ENCODE data around the gene MCOLN1. TPM values are rescaled to one million over a fixed set of nuclear protein-coding genes. Genes with fewer than 3 reads are reported as not detected.

MCOLN1 gene
- total RNA-seq, 1 experiment from 2014 or later = 10.8 TPM

DNA sequence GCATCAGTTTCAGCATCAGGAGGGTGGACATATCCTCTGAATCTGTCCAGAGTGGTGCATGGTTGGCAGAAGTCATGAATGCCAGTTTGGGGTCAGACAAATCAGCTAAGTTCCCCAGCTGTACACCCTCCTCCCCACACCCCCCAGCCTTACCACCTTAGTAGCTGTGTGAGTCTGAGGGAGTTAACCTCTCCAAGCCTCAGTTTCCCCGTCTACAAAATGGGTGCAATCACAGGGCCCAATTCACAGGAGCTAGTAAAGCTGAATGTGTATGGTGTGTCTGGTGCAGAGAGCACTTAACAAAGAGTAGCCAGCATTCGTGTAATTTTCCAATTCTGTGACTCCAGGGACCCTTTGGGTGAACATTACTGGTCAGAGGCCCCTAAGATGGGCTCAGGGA lies 19.9 kb upstream of the MCOLN1 start:
- TF ChIP-seq, protein P1, sequence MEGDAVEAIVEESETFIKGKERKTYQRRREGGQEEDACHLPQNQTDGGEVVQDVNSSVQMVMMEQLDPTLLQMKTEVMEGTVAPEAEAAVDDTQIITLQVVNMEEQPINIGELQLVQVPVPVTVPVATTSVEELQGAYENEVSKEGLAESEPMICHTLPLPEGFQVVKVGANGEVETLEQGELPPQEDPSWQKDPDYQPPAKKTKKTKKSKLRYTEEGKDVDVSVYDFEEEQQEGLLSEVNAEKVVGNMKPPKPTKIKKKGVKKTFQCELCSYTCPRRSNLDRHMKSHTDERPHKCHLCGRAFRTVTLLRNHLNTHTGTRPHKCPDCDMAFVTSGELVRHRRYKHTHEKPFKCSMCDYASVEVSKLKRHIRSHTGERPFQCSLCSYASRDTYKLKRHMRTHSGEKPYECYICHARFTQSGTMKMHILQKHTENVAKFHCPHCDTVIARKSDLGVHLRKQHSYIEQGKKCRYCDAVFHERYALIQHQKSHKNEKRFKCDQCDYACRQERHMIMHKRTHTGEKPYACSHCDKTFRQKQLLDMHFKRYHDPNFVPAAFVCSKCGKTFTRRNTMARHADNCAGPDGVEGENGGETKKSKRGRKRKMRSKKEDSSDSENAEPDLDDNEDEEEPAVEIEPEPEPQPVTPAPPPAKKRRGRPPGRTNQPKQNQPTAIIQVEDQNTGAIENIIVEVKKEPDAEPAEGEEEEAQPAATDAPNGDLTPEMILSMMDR (IDR thresholded peaks at IDR 0.05; ENCODE audit: unreplicated experiment) = no peak
- Mint-ChIP-seq H3K4me1 (ENCODE audit: insufficient read depth, unreplicated experiment) (peaks cover 9% of the 10 kb centered on the region), H3K27me3 (ENCODE audit: insufficient read depth, unreplicated experiment) (peaks cover 21% of the 10 kb centered on the region), H3K27ac (ENCODE audit: low read depth, unreplicated experiment) (no peak overlapping the region), H3K36me3 (ENCODE audit: insufficient read depth, unreplicated experiment) (peaks cover 5% of the 10 kb centered on the region), H3K4me3 (ENCODE audit: unreplicated experiment) (no peak overlapping the region), H3K9me3 (ENCODE audit: unreplicated experiment) (no peaks in the 10 kb centered on the region)
- DNase-seq (ENCODE audit: unreplicated experiment) = no peak
- BruUV-seq (replicated peaks) = no TSS peak
- intact Hi-C loops (cut with micrococcal nuclease) = loop anchor here (10.0 kb wide), 1 partner anchor 108 kb away; no protein-coding TSS in a partner anchor
- ChIA-PET CTCF (interaction anchor here (0.6 kb wide), 1 partner anchor 179 kb away, joined by 3 read pairs; no protein-coding TSS in a partner anchor), POLR2A (no interaction called here)

DNA sequence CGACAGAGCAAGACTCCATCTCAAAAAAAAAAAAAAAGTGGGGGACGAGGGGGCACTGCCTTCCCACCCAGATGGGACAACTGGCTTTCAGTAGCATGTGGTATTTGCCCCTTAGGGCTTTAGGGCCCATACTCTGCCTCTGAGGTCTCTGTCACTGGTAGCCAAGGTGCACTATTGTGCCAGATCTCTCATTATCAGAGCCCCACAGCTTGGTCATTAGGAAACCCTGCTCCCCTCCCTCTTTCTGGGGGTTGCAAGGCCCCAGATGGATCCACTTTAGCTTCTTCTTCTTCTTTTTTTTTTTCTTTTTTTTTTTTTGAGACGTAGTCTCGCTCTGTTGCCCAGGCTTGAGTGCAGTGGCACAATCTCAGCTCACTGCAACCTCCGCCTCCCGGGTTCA lies 17.7 kb upstream of the MCOLN1 start:
- TF ChIP-seq, protein P1 (IDR thresholded peaks at IDR 0.05; ENCODE audit: unreplicated experiment) = no peak
- peaks cover 5% of the 10 kb centered on the region for H3K27me3 Mint-ChIP-seq (ENCODE audit: insufficient read depth, unreplicated experiment)
- POLR2A ChIA-PET = interaction anchor here (0.6 kb wide), 2 partner anchors 31 to 89 kb away, joined by 3 read pairs; no protein-coding TSS in a partner anchor
- H3K4me3 Mint-ChIP-seq (ENCODE audit: unreplicated experiment) = no peak overlapping the region
- no peak overlapping the region for H3K27ac Mint-ChIP-seq (ENCODE audit: low read depth, unreplicated experiment)
- BruUV-seq (replicated peaks) = no TSS peak
- peaks cover 16% of the 10 kb centered on the region for H3K4me1 Mint-ChIP-seq (ENCODE audit: insufficient read depth, unreplicated experiment)
- H3K9me3 Mint-ChIP-seq (ENCODE audit: unreplicated experiment) = no peaks in the 10 kb centered on the region
- H3K36me3 Mint-ChIP-seq (ENCODE audit: insufficient read depth, unreplicated experiment) = peaks cover 5% of the 10 kb centered on the region
- DNase-seq (ENCODE audit: unreplicated experiment) = no peak
- intact Hi-C loops (cut with micrococcal nuclease) = loop anchor here (10.0 kb wide), 1 partner anchor 110 kb away; no protein-coding TSS in a partner anchor
- CTCF ChIA-PET = no interaction called here

DNA sequence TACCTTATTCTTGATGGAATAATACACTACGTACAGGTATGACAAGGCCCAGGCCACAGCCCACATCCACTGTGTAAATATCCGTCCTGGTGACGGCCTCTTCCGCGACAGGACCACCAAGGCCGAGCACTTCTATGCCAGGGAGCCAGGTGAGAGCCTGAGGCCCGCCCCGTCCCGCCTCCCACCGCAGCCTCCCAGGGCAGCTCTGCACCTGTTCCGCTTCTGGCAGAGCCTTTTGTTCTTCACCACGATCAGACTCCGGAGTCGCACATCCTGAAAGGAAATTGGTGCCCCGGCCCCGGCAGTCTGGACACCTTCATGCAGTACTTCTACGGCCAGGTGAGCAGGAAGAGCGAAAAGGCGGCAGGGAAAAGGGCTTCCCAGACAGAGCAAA lies 17.1 kb upstream of the MCOLN1 start:
- no peaks in the 10 kb centered on the region for H3K9me3 Mint-ChIP-seq (ENCODE audit: unreplicated experiment)
- DNase-seq (ENCODE audit: unreplicated experiment) = no peak
- CTCF ChIA-PET = no interaction called here
- intact Hi-C loops (cut with micrococcal nuclease) = loop anchor here (10.0 kb wide), 1 partner anchor 110 kb away; no protein-coding TSS in a partner anchor
- H3K36me3 Mint-ChIP-seq (ENCODE audit: insufficient read depth, unreplicated experiment) = peaks cover 5% of the 10 kb centered on the region
- H3K4me3 Mint-ChIP-seq (ENCODE audit: unreplicated experiment) = no peak overlapping the region
- BruUV-seq (replicated peaks) = no TSS peak
- no peak overlapping the region for H3K27ac Mint-ChIP-seq (ENCODE audit: low read depth, unreplicated experiment)
- H3K27me3 Mint-ChIP-seq (ENCODE audit: insufficient read depth, unreplicated experiment) = no peaks in the 10 kb centered on the region
- POLR2A ChIA-PET = interaction anchor here (0.6 to 0.7 kb wide), 2 partner anchors 89 to 497 kb away, joined by 3 read pairs; no protein-coding TSS in a partner anchor
- peaks cover 16% of the 10 kb centered on the region for H3K4me1 Mint-ChIP-seq (ENCODE audit: insufficient read depth, unreplicated experiment)
- TF ChIP-seq, protein P1 (IDR thresholded peaks at IDR 0.05; ENCODE audit: unreplicated experiment) = no peak

DNA sequence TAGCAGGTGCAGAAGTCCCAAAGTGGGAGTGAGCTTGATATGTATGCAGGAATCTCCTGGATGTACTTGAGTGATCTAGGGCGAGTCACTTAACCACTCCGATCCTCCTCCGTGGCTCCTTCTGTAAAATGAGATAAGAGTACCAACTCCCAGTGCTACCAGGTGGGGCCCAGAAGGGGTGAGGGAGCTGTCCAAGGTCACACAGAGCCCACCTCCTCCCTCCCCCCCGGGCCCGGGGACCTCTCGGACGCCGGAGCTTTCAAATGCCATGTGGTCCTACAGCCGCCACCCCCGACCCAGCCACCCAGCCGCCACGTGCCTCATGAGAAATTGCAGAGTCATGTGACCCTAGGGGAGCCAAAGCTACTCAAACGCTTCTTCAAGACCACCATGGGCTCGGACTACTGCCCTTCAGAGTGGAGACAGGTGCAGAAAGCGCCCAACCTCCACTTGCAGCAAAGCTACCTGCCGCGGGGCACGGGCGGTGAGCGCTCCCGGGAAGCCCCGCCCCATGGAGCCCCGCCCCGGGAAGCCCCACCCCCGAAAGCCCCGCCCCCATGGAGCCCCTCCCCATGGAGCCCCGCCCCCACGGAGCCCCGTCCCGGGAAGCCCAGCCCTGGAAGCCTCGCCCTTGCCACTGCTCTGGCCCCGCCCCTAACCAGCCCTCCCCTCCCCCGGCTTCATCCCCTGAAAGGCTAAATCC lies 16.6 kb upstream of the MCOLN1 start:
- POLR2A ChIA-PET = interaction anchor here (0.7 to 1.1 kb wide), 2 partner anchors 111 to 497 kb away, joined by 3 read pairs; no protein-coding TSS in a partner anchor
- H3K9me3 Mint-ChIP-seq (ENCODE audit: unreplicated experiment) = no peaks in the 10 kb centered on the region
- peaks cover 16% of the 10 kb centered on the region for H3K4me1 Mint-ChIP-seq (ENCODE audit: insufficient read depth, unreplicated experiment)
- H3K4me3 Mint-ChIP-seq (ENCODE audit: unreplicated experiment) = no peak overlapping the region
- no TSS peak for BruUV-seq (replicated peaks)
- no peaks in the 10 kb centered on the region for H3K27me3 Mint-ChIP-seq (ENCODE audit: insufficient read depth, unreplicated experiment)
- TF ChIP-seq, protein P1 (IDR thresholded peaks at IDR 0.05; ENCODE audit: unreplicated experiment) = no peak
- peaks cover 5% of the 10 kb centered on the region for H3K36me3 Mint-ChIP-seq (ENCODE audit: insufficient read depth, unreplicated experiment)
- intact Hi-C loops (cut with micrococcal nuclease) = loop anchor here (10.0 kb wide), 1 partner anchor 111 kb away; no protein-coding TSS in a partner anchor
- no peak for DNase-seq (ENCODE audit: unreplicated experiment)
- CTCF ChIA-PET = no interaction called here
- no peak overlapping the region for H3K27ac Mint-ChIP-seq (ENCODE audit: low read depth, unreplicated experiment)

Data from MCF 10A (cell line).